ENCODE measurements around the gene SERPINE1.
"Not testable (repeated sequence)": the region's sequence is repeated elsewhere in the genome, so short reads cannot be mapped to it uniquely, and the experiment has no call there.

Gene SERPINE1

DNA sequence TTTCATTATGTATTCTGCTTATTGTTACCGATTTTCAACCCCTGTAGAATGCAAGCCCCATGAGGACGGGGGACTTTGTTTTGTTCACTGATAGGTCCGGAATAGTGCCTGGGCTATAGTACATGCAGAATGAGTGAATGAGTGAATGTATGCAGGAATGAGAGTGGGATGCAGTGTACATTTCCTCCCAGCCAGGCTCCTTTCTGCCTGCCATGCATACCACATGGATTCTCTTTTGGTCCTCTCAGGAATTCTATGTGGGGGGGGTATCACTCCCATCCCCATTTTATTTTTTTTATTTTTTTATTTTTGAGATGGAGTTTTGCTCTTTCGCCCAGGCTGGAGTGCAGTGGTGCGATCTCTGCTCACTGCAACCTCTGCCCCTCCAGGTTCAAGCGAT lies 24.9 kb upstream of the SERPINE1 start:
- DNase-seq (ENCODE audit: low read depth), result no peak

- DNase-seq (ENCODE audit: low read depth), result not testable (repeated sequence)
Observed at GRCh38 chr7:101103701-101104100, 23.2 kb upstream of the SERPINE1 start.

GRCh38 chr7:101104193-101104713 lies 22.7 kb upstream of the SERPINE1 start:
- no peak for DNase-seq (ENCODE audit: low read depth)

DNA sequence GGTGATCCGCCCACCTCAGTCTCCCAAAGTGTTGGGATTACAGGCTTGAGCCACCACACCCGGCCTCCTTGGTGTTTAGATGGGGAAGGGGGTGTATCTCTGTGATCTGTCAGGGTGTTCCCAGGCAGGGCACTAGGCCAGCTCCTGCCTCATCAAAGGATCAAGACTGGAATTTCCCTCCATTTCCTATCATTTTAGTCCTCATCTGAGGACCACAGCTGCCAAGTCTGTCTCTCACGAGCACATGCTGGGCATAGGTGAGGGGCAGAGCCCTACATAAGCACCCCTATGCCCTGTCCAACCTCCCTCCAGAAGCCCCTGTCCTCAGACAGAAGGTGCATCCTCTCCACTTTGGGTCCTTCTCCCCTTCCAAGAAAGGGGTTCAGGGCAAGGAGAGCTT lies 22.1 kb upstream of the SERPINE1 start:
- no peak for DNase-seq (ENCODE audit: low read depth)

DNA sequence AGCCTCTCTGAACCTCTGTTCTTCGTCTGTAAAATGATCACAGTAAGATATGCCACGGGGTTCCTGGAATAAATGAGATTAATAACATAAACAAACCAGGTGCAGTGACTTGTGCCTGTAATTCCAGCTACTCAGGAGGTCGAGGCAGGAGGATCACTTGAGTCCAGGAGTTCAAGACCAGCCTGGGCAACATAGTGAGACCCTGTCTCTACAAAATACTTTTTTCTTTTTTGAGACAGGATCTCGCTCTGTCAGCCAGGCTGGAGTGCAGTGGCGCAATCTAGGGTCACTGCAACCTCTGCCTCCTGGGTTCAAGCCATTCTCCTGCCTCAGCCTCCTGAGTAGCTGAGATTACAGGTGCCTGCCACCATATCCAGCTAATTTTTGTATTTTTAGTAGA lies 21.7 kb upstream of the SERPINE1 start:
- DNase-seq (ENCODE audit: low read depth), result not testable (repeated sequence)

- DNase-seq (ENCODE audit: low read depth), result no peak
Observed at GRCh38 chr7:101106386-101106785, 20.5 kb upstream of the SERPINE1 start.

- DNase-seq (ENCODE audit: low read depth), result no peak
Observed at GRCh38 chr7:101108330-101108857, 18.5 kb upstream of the SERPINE1 start.

DNA sequence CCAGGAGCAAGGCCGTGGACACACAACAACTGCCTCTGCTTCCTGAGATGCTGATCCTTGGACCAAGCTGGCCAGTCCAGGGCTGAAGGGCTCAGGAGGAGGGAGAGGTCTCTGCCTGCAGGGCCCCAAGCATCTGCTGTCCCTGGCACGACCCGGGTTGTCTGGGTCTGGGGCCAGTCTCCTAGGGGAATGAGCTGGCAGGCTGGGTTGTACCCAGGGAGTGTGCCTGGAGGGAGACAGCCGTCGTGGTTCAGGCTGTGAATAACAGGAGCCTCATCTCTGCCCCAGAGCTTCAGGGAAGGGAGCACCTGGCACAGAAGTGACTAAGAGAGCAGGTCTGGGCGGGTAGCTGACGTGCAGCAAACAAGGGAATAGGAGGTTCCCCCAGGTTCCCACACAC lies 17.9 kb upstream of the SERPINE1 start:
- DNase-seq (ENCODE audit: low read depth), result no peak

DNA sequence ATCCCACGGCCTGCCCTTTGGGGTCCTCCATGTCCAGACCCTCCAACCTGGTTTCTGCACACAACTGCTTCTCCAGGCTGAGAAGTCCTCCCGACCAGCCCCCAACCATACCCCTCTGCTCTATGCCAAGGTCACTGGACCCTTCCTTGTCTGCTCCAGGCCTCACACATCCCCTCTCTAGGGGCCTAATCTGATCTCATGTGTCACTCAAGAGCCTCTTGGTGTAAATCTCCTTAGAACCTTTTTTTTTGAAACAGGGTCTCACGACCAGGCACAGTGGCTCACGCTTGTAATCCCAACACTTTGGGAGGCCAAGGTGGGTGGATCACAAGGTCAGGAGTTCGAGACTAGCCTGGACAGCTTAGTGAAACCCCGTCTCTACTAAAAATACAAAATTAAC lies 17.5 kb upstream of the SERPINE1 start:
- DNase-seq (ENCODE audit: low read depth), result no peak

DNA sequence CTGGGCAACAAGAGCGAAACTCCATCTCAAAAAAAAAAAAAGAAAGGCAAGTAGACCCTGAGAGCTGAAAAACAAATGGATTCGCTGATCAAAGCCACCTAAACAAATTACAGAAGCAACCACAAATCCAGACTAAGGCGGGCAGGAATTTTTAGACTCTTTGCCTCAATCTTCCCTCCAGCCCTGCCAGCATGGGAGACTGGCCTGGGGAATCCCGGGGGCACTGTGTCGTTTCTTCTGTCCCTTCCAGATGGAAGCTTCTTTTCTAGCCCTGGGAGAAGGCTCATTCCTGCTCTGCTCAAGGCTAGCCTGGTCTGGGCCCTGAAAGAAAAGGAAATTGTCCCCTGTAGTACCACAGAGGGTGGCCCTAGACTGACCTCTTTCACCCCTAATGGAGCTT lies 15.6 kb upstream of the SERPINE1 start:
- DNase-seq (ENCODE audit: low read depth), result no peak

DNA sequence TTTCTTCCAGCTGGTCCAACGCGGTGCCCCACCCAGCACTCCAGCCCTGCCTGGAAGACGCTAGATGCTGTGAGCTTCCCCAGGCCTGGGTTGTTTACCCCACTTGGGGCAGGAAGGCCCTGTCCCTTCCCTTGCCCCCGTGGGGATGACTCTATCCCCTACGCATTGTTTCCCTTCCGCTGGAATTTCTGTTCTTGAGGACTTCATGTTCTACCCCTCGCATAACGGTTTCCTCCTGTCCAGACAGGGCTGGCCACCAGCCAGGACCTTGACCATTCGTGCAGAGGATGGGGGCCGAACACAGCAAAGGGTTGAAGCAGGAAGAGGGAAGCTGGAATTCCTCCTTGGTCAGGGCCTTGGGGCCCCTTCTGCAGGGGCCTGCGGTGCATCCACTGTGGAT lies 14.7 kb upstream of the SERPINE1 start:
- no peak for DNase-seq (ENCODE audit: low read depth)

- not testable (repeated sequence) for DNase-seq (ENCODE audit: low read depth)
Observed at GRCh38 chr7:101113140-101113539, 13.8 kb upstream of the SERPINE1 start.

- no peak for DNase-seq (ENCODE audit: low read depth)
Observed at GRCh38 chr7:101113836-101114235, 13.1 kb upstream of the SERPINE1 start.

- DNase-seq (ENCODE audit: low read depth), result no peak
Observed at GRCh38 chr7:101114492-101114891, 12.4 kb upstream of the SERPINE1 start.

DNA sequence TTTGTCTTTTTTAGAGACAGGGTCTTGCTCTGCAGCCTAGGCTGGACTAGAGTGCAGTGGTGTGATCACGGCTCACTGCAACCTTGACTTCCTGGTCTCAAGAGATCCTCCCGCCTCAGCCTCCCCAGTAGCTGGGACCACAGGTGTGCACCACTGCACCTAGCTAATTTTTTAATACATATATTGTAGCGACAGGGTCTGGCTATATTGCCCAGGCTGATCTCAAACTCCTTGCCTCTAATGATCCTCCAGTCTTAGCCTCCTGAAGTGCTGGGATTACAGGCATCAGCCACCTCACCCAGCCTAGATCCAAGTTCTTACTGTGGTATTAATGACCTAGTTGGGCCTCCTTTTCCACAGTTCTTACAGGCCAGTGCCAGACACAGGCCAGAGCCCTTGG lies 11.7 kb upstream of the SERPINE1 start:
- DNase-seq (ENCODE audit: low read depth), result no peak

GRCh38 chr7:101116898-101117297 lies 10.0 kb upstream of the SERPINE1 start:
- no peak for DNase-seq (ENCODE audit: low read depth)

DNA sequence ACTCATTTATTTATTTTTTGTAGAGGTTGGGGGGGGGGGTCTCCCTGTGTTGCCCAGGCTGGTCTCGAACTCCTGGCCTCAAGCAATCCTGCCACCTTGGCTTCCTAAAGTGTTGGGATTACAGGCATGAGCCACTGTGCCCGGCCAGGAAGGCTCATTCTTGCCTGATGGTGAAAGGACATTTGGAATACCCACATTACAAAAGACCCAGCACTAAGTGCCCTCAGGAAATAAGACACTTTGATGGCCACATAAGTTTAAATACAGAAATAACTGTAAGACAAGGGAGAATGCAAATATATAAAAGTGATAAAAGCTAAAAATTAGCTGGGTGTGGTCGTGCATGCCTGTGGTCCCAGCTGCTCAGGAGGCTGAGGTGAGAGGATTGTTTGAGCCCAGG lies 8.0 kb upstream of the SERPINE1 start:
- no peak for DNase-seq (ENCODE audit: low read depth)

GRCh38 chr7:101119876-101120275 lies 7.0 kb upstream of the SERPINE1 start:
- no peak for DNase-seq (ENCODE audit: low read depth)

DNA sequence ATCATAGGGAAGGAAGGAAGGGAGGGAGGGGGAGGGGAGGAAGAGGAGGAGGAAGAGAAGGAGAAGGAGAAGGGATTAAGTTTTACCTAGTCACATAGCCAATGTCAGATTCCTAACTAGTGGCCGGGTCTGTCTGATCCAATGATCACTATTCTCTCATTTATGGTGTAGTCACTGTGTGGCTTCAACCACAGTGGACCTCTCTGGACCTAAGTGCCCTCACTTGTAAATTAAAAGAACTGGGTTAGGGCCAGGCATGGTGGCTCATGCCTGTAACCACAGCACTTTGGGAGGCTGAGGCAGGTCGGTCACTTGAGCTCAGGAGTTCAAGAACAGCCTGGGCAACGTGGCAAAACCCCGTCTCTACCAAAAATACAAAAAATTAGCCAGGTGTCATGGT lies 6.6 kb upstream of the SERPINE1 start:
- DNase-seq (ENCODE audit: low read depth), result no peak

DNA sequence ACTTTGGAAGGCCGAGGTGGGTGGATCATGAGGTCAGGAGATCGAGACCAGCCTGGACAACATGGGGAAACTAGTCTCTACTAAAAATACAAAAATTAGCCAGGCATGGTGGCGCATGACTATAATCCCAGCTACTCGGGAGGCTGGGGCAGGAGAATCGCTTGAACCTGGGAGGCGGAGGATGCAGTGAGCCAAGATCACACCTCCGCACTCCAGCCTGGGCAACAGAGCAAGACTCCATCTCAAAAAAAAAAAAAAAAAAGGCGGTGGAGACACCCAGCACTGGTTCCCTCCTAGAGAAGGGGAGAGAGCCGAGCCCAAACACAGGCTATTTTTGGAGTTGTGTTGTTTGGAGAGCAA lies 5.3 kb upstream of the SERPINE1 start:
- DNase-seq (ENCODE audit: low read depth), result not testable (repeated sequence)

DNA sequence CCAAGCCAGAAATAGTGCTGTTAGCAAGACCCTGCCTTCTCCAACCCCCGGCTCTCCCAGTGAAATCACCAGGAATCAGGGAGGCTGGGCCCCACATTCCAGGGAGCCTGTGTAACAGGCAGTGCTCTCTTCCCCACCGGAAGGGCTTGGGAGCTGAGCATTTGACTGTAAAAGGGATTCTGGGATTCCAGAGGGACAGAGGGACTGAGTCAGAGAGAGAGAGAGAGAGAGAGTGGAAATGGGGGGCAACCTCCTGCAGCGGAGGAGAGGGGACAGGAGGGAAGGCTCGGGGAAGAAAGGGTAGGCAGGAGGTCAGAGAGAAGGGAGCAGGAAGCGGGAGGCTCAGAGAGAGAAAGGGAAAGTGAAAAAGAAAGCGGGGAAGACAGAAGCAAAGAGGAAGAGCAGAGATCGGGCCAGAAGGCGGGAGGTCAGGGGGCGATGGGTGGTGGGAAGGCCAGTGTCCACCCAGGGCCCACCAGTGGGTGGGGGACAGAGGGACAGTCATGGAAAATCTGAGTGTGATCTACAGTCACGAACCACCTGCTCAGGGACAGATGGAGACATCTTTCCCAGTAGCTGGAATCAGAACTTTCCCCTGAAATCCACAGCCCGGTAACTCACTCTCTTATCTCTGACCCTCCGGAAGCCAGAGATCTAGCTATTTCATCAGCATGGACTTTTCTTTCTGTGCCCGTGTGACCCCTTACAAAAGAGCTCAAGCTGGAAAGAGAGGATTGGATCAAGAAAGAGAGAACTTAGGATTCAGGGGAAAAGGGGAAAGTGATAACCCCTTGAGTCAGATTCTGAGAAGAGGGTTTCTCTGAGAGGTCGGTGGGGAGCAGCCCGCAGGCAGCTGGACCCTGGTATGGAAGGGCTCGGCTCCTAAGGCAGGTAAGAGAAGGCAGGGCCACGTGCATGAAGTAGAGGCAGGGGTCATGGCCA lies 4.6 kb upstream of the SERPINE1 start:
- peak; percentile 98 for DNase-seq (ENCODE audit: low read depth)

GRCh38 chr7:101122933-101123702 lies 3.8 kb upstream of the SERPINE1 start:
- DNase-seq (ENCODE audit: low read depth), result no peak

GRCh38 chr7:101123703-101124068 lies 3.2 kb upstream of the SERPINE1 start:
- no peak for DNase-seq (ENCODE audit: low read depth)

All from GM04504 (cell line).